Measurements from ENCODE around the gene NRAS. TPM values are rescaled to one million over a fixed set of nuclear protein-coding genes. Genes with fewer than 3 reads are reported as not detected.

The NRAS gene
- total RNA-seq, 1 experiment from 2014 or later, result 53.5 TPM

- Mint-ChIP-seq H3K36me3 (no peaks in the 10 kb centered on the region), H3K9me3 (no peaks in the 10 kb centered on the region), H3K27ac (no peak overlapping the region), H3K4me3 (no peak overlapping the region), H3K27me3 (ENCODE audit: low read depth) (peaks cover 10% of the 10 kb centered on the region), H3K4me1 (no peaks in the 10 kb centered on the region)
- ChIA-PET CTCF (no interaction called here), POLR2A (no interaction called here)
- TF ChIP-seq OVOL2 (CRISPR knock-in tag; IDR thresholded peaks at IDR 0.05; ENCODE audit: borderline replicate concordance), result no peak
- no peak for TF ChIP-seq ZNF532 (CRISPR knock-in tag; IDR thresholded peaks at IDR 0.05; ENCODE audit: borderline replicate concordance)
- TF ChIP-seq JAZF1 (CRISPR knock-in tag; IDR thresholded peaks at IDR 0.05), result no peak
- TF ChIP-seq JUN (CRISPR knock-in tag; IDR thresholded peaks at IDR 0.05), result no peak
- TF ChIP-seq GRHL2 (CRISPR knock-in tag; IDR thresholded peaks at IDR 0.05; ENCODE audit: insufficient replicate concordance, severe bottlenecking), result no peak
- TF ChIP-seq IRF2 (CRISPR knock-in tag; IDR thresholded peaks at IDR 0.05; ENCODE audit: borderline replicate concordance, low read depth), result no peak
- TF ChIP-seq ATF3 (CRISPR knock-in tag; conservative IDR thresholded peaks at IDR 0.05), result no peak
- no peak for DNase-seq (ENCODE audit: low spot score)
- no peak for ATAC-seq
Observed at GRCh38 chr1:114691061-114691460, 25.5 kb downstream of the NRAS start.

GRCh38 chr1:114690148-114690547 lies 26.4 kb downstream of the NRAS start:
- DNase-seq (ENCODE audit: low spot score), result no peak
- Mint-ChIP-seq H3K4me1 (no peaks in the 10 kb centered on the region), H3K9me3 (no peaks in the 10 kb centered on the region), H3K4me3 (no peak overlapping the region), H3K27me3 (ENCODE audit: low read depth) (peaks cover 10% of the 10 kb centered on the region), H3K36me3 (no peaks in the 10 kb centered on the region), H3K27ac (no peak overlapping the region)
- TF ChIP-seq ZMAT4 (CRISPR knock-in tag; IDR thresholded peaks at IDR 0.05), result no peak
- TF ChIP-seq PRRX2 (CRISPR knock-in tag; IDR thresholded peaks at IDR 0.05), result no peak
- TF ChIP-seq ATF1 (CRISPR knock-in tag; IDR thresholded peaks at IDR 0.05), result no peak
- ChIA-PET POLR2A (no interaction called here), CTCF (no interaction called here)
- no peak for ATAC-seq

- no peak for DNase-seq (ENCODE audit: low spot score)
- H3K4me1 Mint-ChIP-seq, result no peaks in the 10 kb centered on the region
- peaks cover 10% of the 10 kb centered on the region for H3K27me3 Mint-ChIP-seq (ENCODE audit: low read depth)
- H3K9me3 Mint-ChIP-seq, result no peaks in the 10 kb centered on the region
- CTCF ChIA-PET, result no interaction called here
- TF ChIP-seq SMAD3 (CRISPR knock-in tag; IDR thresholded peaks at IDR 0.05; ENCODE audit: borderline replicate concordance), result no peak
- no peak for TF ChIP-seq ZBTB21 (CRISPR knock-in tag; IDR thresholded peaks at IDR 0.05; ENCODE audit: borderline replicate concordance)
- no peak for TF ChIP-seq PRRX2 (CRISPR knock-in tag; IDR thresholded peaks at IDR 0.05)
- no peak for TF ChIP-seq ETV6 (CRISPR knock-in tag; IDR thresholded peaks at IDR 0.05)
- TF ChIP-seq IRF2 (CRISPR knock-in tag; IDR thresholded peaks at IDR 0.05; ENCODE audit: borderline replicate concordance, low read depth), result no peak
- no peak for TF ChIP-seq ZBTB43 (CRISPR knock-in tag; IDR thresholded peaks at IDR 0.05)
- no peak overlapping the region for H3K4me3 Mint-ChIP-seq
- no peak overlapping the region for H3K27ac Mint-ChIP-seq
- no peaks in the 10 kb centered on the region for H3K36me3 Mint-ChIP-seq
- no peak for ATAC-seq
- POLR2A ChIA-PET, result no interaction called here
Observed at GRCh38 chr1:114688526-114688925, 28.0 kb downstream of the NRAS start.

- no peak for DNase-seq (ENCODE audit: low spot score)
- H3K27ac Mint-ChIP-seq, result no peak overlapping the region
- H3K4me1 Mint-ChIP-seq, result no peaks in the 10 kb centered on the region
- no peaks in the 10 kb centered on the region for H3K36me3 Mint-ChIP-seq
- ChIA-PET CTCF (no interaction called here), POLR2A (no interaction called here)
- no peak for ATAC-seq
- peaks cover 10% of the 10 kb centered on the region for H3K27me3 Mint-ChIP-seq (ENCODE audit: low read depth)
- no peaks in the 10 kb centered on the region for H3K9me3 Mint-ChIP-seq
- H3K4me3 Mint-ChIP-seq, result no peak overlapping the region
- no peak for TF ChIP-seq MYBL2 (CRISPR knock-in tag; IDR thresholded peaks at IDR 0.05)
- no peak for TF ChIP-seq ZNF532 (CRISPR knock-in tag; IDR thresholded peaks at IDR 0.05; ENCODE audit: borderline replicate concordance)
- TF ChIP-seq ZMAT4 (CRISPR knock-in tag; IDR thresholded peaks at IDR 0.05), result no peak
- no peak for TF ChIP-seq USF1 (CRISPR knock-in tag; IDR thresholded peaks at IDR 0.05)
- TF ChIP-seq CBFB (CRISPR knock-in tag; IDR thresholded peaks at IDR 0.05; ENCODE audit: low read depth), result no peak
Observed at GRCh38 chr1:114685851-114686250, 30.7 kb downstream of the NRAS start.
